BLaER1 treated with 17β-estradiol and CSF1 and Interleukin-3, amounts not matched to agents 10 nM and 100 nM (cell line): ENCODE measurements around the gene S100A4.
A peak's percentile ranks its signal among the peaks of the same experiment; 100 is the strongest.
"Not testable (repeated sequence)": the region's sequence is repeated elsewhere in the genome, so short reads cannot be mapped to it uniquely, and the experiment has no call there.

ENCODE experiments used
- H3K27ac ChIP-seq, 11 experiments: shearing (Covaris generic); formaldehyde crosslinking; 2 replicates each; pipeline ENCODE4 v1.8.1; 2022
- H3K27me3 ChIP-seq, 11 experiments: shearing (Covaris generic); formaldehyde crosslinking; 2 replicates each; pipeline ENCODE4 v1.8.1; 2022
- H3K36me3 ChIP-seq, 11 experiments: shearing (Covaris generic); formaldehyde crosslinking; 2 replicates each; pipeline ENCODE4 v1.8.1; 2022
- H3K4me1 ChIP-seq, 10 experiments: shearing (Covaris generic); formaldehyde crosslinking; 2 replicates each; pipeline ENCODE4 v1.8.1; 2022
- H3K4me2 ChIP-seq, 11 experiments: shearing (Covaris generic); formaldehyde crosslinking; 2 replicates each; pipeline ENCODE4 v1.8.1; 2022
- H3K4me3 ChIP-seq, 10 experiments: shearing (Covaris generic); formaldehyde crosslinking; 2 replicates each; pipeline ENCODE4 v1.8.1; 2022
- H3K9ac ChIP-seq, 11 experiments: shearing (Covaris generic); formaldehyde crosslinking; 2 replicates each; pipeline ENCODE4 v1.8.1; 2022
- H3K9me3 ChIP-seq, 11 experiments: shearing (Covaris generic); formaldehyde crosslinking; replicated peaks in 1 of 11; 2 replicates each; pipeline ENCODE4 v1.8.1; 2022
- H4K20me1 ChIP-seq, 11 experiments: shearing (Covaris generic); formaldehyde crosslinking; 2 replicates each; pipeline ENCODE4 v1.8.1; 2022
- Cebpa-rat ChIP-seq, 11 experiments: shearing (Covaris generic); IDR thresholded peaks; 2 replicates each; pipeline ENCODE4 v1.8.1; 2022

The S100A4 gene

DNA sequence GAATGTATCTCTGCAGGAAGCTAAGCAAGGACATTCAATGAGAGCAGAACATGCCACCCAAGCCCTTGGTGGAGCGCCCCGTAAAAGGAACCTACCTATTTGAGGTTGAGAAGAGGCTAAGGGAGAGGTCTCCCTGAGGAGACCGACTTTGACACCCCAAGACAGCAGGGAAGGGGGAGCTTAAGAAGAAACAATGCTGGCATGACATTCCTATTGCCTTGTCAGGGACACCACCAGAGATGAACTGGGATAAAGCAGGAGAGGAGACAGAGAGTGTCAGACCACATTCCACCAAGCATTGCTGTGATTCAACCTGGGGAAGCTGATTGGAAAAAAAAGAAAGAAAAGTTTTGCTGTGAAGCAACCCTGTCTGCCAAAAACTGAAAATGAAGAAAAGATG is 33.3 kb upstream of the S100A4 start:
- H3K4me3 ChIP-seq: no peak overlapping the region
- no peak overlapping the region for H3K27ac ChIP-seq
- no peak overlapping the region for H3K4me2 ChIP-seq
- H3K9me3 ChIP-seq: peaks cover 0 to 11% (median 7%) of the 10 kb centered on the region in 11 experiments; a peak in 13 of 22 replicates
- H3K9ac ChIP-seq: no peak overlapping the region
- TF ChIP-seq Cebpa-rat (IDR thresholded peaks at IDR 0.05): no peak
- no peaks in the 10 kb centered on the region for H4K20me1 ChIP-seq
- H3K4me1 ChIP-seq: peaks cover 9 to 23% (median 15%) of the 10 kb centered on the region in 10 experiments
- no peaks in the 10 kb centered on the region for H3K27me3 ChIP-seq
- no peaks in the 10 kb centered on the region for H3K36me3 ChIP-seq

DNA sequence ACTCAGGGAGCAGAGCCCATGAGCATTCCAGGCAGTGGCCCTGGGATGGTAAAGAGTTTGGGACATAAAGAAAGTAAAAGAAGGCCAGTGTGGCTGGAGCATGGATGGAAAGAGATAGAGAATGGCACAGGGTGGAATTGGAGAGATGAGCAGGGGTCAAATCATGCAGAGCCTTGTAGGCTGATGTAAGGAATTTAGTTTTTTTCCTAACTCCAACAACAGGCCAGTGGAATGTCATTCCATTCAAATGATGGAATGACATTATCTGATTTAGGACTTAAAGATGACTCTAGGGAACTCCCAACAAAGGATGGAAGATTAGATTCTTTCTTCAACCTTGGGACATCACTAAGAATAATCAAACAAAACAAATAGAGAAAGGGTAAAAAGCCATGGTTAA is 32.9 kb upstream of the S100A4 start:
- no peak overlapping the region for H3K9ac ChIP-seq
- peaks cover 0 to 15% (median 7%) of the 10 kb centered on the region in 11 experiments; a peak in 13 of 22 replicates for H3K9me3 ChIP-seq
- no peak for TF ChIP-seq Cebpa-rat (IDR thresholded peaks at IDR 0.05)
- H3K27ac ChIP-seq: no peak overlapping the region
- no peaks in the 10 kb centered on the region for H3K36me3 ChIP-seq
- H3K4me3 ChIP-seq: no peak overlapping the region
- peaks cover 13 to 28% (median 20%) of the 10 kb centered on the region in 10 experiments for H3K4me1 ChIP-seq
- no peaks in the 10 kb centered on the region for H3K27me3 ChIP-seq
- H4K20me1 ChIP-seq: no peaks in the 10 kb centered on the region
- no peak overlapping the region for H3K4me2 ChIP-seq

DNA sequence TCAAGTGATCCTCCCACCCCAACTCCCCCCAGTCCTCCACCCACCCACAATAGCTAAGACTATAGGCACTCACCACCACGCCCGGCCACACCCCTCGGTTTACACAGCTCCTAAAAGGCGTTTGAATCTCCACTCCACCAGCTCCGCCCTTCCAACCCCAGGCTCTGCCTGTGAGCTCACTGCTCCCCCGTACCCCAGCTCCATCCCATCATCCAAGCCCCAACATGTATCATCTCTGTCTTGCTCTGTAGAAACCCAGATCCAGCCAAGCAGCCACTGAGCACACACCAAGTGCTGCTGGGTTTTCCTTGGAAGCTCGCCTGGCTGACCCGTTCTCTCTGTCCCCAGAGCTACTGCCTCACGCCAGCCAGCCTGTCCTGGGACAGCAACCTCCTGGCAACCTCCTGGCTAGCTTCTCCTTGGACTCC is 32.0 kb upstream of the S100A4 start:
- no peak for TF ChIP-seq Cebpa-rat (IDR thresholded peaks at IDR 0.05)
- peaks cover 22 to 36% (median 28%) of the 10 kb centered on the region in 10 experiments for H3K4me1 ChIP-seq
- H3K9ac ChIP-seq: no peak overlapping the region; a peak in 1 of 22 replicates
- no peaks in the 10 kb centered on the region for H3K36me3 ChIP-seq
- no peaks in the 10 kb centered on the region for H4K20me1 ChIP-seq
- H3K9me3 ChIP-seq: peaks cover 0 to 15% (median 7%) of the 10 kb centered on the region in 11 experiments; a peak in 13 of 22 replicates
- peak overlapping the region in 4 of 11 experiments; percentile 39 to 76 (median 64); a peak in 6 of 22 replicates for H3K4me2 ChIP-seq
- H3K27me3 ChIP-seq: no peaks in the 10 kb centered on the region
- H3K27ac ChIP-seq: peak overlapping the region in 2 of 11 experiments; percentile 28 to 64; a peak in 1 of 22 replicates
- no peak overlapping the region for H3K4me3 ChIP-seq

DNA sequence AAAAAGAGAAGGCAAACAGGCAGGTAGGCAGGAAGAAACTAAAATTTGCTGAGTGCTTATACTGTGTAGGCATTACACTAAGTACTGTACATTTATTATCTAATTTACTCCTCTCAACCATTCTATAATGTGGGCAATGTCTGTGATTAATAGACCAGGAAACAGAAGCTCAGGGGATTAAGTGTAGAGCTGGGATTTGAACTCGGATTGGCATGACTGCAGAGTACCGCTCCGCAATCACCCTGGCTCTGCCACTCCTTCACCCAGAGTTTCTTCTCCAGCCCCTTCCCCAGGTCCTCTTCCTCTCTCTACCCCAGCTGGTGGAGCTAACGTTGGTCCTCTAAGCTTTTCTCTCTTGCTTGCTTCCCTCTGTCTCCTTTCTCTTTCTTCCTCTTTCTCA is 31.5 kb upstream of the S100A4 start:
- Histone ChIP-seq H3K9ac (peak overlapping the region in 3 of 11 experiments; percentile 7 to 44 (median 25); a peak in 4 of 22 replicates), H3K9me3 (peaks cover 0 to 15% (median 7%) of the 10 kb centered on the region in 11 experiments; a peak in 13 of 22 replicates), H3K4me1 (peaks cover 25 to 41% (median 33%) of the 10 kb centered on the region in 10 experiments), H3K27me3 (no peaks in the 10 kb centered on the region), H4K20me1 (no peaks in the 10 kb centered on the region), H3K27ac (peak overlapping the region in 7 of 11 experiments; percentile 6 to 64 (median 34); a peak in 7 of 22 replicates), H3K4me3 (no peak overlapping the region), H3K4me2 (peak overlapping the region; percentile 13 to 76 (median 59)), H3K36me3 (no peaks in the 10 kb centered on the region)
- no peak for TF ChIP-seq Cebpa-rat (IDR thresholded peaks at IDR 0.05)

DNA sequence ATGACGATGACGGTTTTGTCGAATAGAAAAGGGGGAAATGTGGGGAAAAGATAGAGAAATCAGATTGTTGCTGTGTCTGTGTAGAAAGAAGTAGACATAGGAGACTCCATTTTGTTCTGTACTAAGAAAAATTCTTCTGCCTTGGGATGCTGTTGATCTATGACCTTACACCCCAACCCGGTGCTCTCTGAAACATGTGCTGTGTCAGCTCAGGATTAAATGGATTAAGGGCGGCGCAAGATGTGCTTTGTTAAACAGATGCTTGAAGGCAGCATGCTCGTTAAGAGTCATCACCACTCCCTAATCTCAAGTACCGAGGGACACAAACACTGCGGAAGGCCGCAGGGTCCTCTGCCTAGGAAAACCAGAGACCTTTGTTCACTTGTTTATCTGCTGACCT is 29.9 kb upstream of the S100A4 start:
- H3K4me2 ChIP-seq, H3K4me3 ChIP-seq, H3K36me3 ChIP-seq, H3K27me3 ChIP-seq, H3K9ac ChIP-seq, H4K20me1 ChIP-seq: not testable (repeated sequence)
- peaks cover 0 to 15% (median 7%) of the 10 kb centered on the region in 11 experiments; a peak in 13 of 22 replicates for H3K9me3 ChIP-seq
- H3K4me1 ChIP-seq: peaks cover 25 to 57% (median 43%) of the 10 kb centered on the region in 10 experiments
- H3K27ac ChIP-seq: peak overlapping the region in 3 of 11 experiments; percentile 38 to 84 (median 53); a peak in 2 of 22 replicates

DNA sequence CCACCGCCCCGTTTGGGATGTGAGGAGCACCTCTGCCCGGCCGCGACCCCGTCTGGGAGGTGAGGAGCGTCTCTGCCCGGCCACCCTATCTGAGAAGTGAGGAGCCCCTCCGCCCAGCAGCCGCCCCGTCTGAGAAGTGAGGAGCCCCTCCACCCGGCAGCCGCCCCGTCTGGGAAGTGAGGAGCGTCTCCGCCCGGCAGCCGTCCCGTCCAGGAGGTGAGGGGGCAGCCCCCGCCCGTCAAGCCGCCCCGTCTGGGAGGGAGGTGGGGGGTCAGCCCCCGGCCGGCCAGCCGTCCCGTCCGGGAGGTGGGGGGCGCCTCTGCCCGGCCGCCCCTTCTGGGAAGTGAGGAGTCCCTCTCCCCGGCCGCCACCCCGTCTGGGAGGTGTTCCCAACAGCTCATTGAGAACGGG is 29.5 kb upstream of the S100A4 start:
- not testable (repeated sequence) for H4K20me1 ChIP-seq, H3K4me2 ChIP-seq, H3K4me3 ChIP-seq, H3K36me3 ChIP-seq, H3K27me3 ChIP-seq, H3K9ac ChIP-seq
- peaks cover 25 to 59% (median 43%) of the 10 kb centered on the region in 10 experiments for H3K4me1 ChIP-seq
- peak overlapping the region in 7 of 11 experiments; percentile 11 to 84 (median 38); a peak in 8 of 22 replicates for H3K27ac ChIP-seq
- peaks cover 0 to 15% (median 7%) of the 10 kb centered on the region in 11 experiments; a peak in 13 of 22 replicates for H3K9me3 ChIP-seq

DNA sequence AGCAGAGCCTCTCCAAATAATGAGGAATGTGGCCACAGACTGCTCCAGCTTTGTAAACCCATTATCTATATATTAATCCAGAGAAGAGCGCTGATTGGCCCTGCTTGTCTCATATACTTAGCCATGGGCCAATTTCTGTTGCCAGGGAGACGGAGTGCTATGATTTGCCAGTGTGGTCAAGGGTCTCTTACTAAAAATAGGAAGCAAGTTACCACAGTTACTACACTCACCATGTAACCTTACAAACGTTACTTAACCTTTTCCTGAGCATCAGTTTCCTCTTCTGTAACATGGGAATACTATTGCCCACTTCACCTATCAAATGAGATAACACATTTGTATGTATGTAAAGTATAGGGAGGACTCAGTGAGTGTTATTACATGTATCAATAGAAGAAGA is 27.7 kb upstream of the S100A4 start:
- H3K4me3 ChIP-seq: peak overlapping the region in 3 of 10 experiments; percentile 5 to 16 (median 6); a peak in 1 of 20 replicates
- peak overlapping the region; percentile 59 to 91 (median 79) for H3K4me2 ChIP-seq
- H3K9ac ChIP-seq: peak overlapping the region in 10 of 11 experiments; percentile 46 to 72 (median 65); a peak in 19 of 22 replicates
- TF ChIP-seq Cebpa-rat (IDR thresholded peaks at IDR 0.05): peak in 5 of 11 experiments; percentile 13 to 58 (median 32); a peak in 5 of 22 replicates
- no peaks in the 10 kb centered on the region for H3K27me3 ChIP-seq
- H3K9me3 ChIP-seq: peaks cover 0 to 15% (median 7%) of the 10 kb centered on the region in 11 experiments; a peak in 13 of 22 replicates
- H4K20me1 ChIP-seq: no peaks in the 10 kb centered on the region
- H3K36me3 ChIP-seq: no peaks in the 10 kb centered on the region
- H3K27ac ChIP-seq: peak overlapping the region; percentile 14 to 86 (median 82); a peak in 21 of 22 replicates
- H3K4me1 ChIP-seq: peaks cover 33 to 76% (median 51%) of the 10 kb centered on the region in 10 experiments

DNA sequence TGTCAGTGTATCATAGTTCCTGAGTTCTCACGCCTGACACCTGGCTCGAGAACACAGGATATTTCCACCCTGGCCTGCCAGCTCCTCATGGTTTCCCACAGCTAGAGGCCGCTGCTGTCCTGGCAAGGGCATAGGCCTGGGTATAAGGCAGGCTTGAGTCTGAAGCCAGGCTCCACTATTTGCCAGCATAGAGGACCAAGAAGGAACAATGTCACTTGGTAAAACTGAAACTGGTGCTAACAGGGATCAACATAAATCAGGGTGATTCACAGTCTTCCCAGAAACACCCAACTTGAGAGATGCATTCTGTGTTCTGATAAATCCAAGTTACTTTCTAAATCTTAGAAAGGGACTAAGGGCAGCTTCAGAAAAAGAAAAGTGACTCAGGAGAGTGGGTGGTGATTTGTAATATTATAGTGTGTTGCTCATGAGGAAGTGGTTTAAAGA is 27.0 kb upstream of the S100A4 start:
- Histone ChIP-seq H3K27ac (peak overlapping the region; percentile 14 to 86 (median 82); a peak in 21 of 22 replicates), H3K36me3 (no peaks in the 10 kb centered on the region), H3K9ac (peak overlapping the region in 10 of 11 experiments; percentile 46 to 72 (median 65); a peak in 21 of 22 replicates), H3K9me3 (peaks cover 0 to 15% (median 7%) of the 10 kb centered on the region in 11 experiments; a peak in 13 of 22 replicates), H3K27me3 (no peaks in the 10 kb centered on the region), H3K4me1 (peaks cover 40 to 80% (median 59%) of the 10 kb centered on the region in 10 experiments), H3K4me2 (peak overlapping the region; percentile 59 to 91 (median 79)), H3K4me3 (peak overlapping the region in 2 of 10 experiments; percentile 3 to 6; a peak in 2 of 20 replicates), H4K20me1 (no peaks in the 10 kb centered on the region)
- no peak for TF ChIP-seq Cebpa-rat (IDR thresholded peaks at IDR 0.05)

DNA sequence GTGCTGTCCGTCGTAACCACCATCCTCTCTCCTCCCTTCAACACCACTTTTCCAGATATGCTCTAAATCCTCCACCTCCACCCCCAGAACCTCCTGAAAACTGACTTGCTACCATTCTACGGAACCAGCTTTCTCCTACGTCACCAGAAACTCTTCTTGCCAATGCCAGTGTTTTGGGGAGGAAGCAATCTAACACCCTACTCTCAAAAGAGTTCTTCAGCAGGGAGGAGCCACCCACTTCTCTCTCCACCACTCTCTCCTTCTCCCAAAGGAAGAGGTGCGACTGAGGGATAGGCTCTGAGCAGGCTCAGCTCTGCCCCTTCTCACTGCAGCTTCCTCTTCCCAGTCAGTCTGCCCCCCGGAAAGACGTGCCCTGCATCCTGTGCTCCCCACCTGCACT is 26.1 kb upstream of the S100A4 start:
- Histone ChIP-seq H4K20me1 (no peaks in the 10 kb centered on the region), H3K27ac (peak overlapping the region in 10 of 11 experiments; percentile 64 to 86 (median 83); a peak in 19 of 22 replicates), H3K27me3 (no peaks in the 10 kb centered on the region), H3K9me3 (peaks cover 0 to 15% (median 7%) of the 10 kb centered on the region in 11 experiments; a peak in 13 of 22 replicates), H3K9ac (peak overlapping the region in 10 of 11 experiments; percentile 2 to 72 (median 65); a peak in 15 of 22 replicates), H3K4me1 (peaks cover 43 to 80% (median 61%) of the 10 kb centered on the region in 10 experiments), H3K4me2 (peak overlapping the region in 10 of 11 experiments; percentile 67 to 91 (median 80); a peak in 19 of 22 replicates), H3K4me3 (no peak overlapping the region), H3K36me3 (no peaks in the 10 kb centered on the region)
- no peak for TF ChIP-seq Cebpa-rat (IDR thresholded peaks at IDR 0.05)
